Sigmoid colon (tissue), 7 donors: Measurements from ENCODE around the gene TEX52. TPM values are rescaled to one million over a fixed set of nuclear protein-coding genes. Genes with fewer than 3 reads are reported as not detected.

Experiments
- DNase-seq: peaks from one replicate; pipeline ENCODE4 v3.0.0-alpha.2; 2019
- H3K27ac ChIP-seq, 4 donors: fragments of 200-600 bp; sonication (generic); one replicate each; pipeline ENCODE4 v1.5.1; 2016 to 2019; ENCODE audit warnings: mild to moderate bottlenecking in 1 of 4
- H3K27me3 ChIP-seq, 3 donors: fragments of 200-600 bp; sonication (generic); one replicate each; pipeline ENCODE4 v1.5.1; 2019; ENCODE audit warnings: mild to moderate bottlenecking in 1 of 3
- H3K36me3 ChIP-seq, 4 donors: fragments of 200-600 bp; sonication (generic); one replicate each; pipeline ENCODE4 v1.5.1; 2016 to 2019
- H3K4me1 ChIP-seq, 4 donors: fragments of 200-600 bp; sonication (generic); one replicate each; pipeline ENCODE4 v1.5.1; 2017 to 2019
- H3K4me3 ChIP-seq, 4 donors: fragments of 200-600 bp; sonication (generic); one replicate each; pipeline ENCODE4 v1.5.1; 2017 to 2019; ENCODE audit warnings: mild to moderate bottlenecking in 2 of 4, moderate library complexity in 1 of 4
- H3K9me3 ChIP-seq, 4 donors: fragments of 200-600 bp in 3 of 4; sonication (generic) in 3 of 4; one replicate each; pipeline versions ENCODE4 v1.5.1 to v1.6.1; 2013 to 2019
- EP300 ChIP-seq, 4 donors: sonication (generic); formaldehyde crosslinking; IDR thresholded peaks; one replicate each; pipeline ENCODE4 v1.6.1; 2017; ENCODE audit warnings: antibody characterized with exemption in 4 of 4
- POLR2A ChIP-seq, 2 donors: fragments of 450-650 bp; IDR thresholded peaks; one replicate each; pipeline ENCODE4 v1.6.1; 2016; ENCODE audit warnings: antibody characterized with exemption in 2 of 2, mild to moderate bottlenecking in 2 of 2, moderate library complexity in 2 of 2
- POLR2AphosphoS5 ChIP-seq, 4 donors: sonication (generic); formaldehyde crosslinking; IDR thresholded peaks; one replicate each; pipeline ENCODE4 v1.6.1; 2017; ENCODE audit warnings: antibody characterized with exemption in 4 of 4
- WGBS, 2 donors: extraction: QIAGEN DNeasy Blood & Tissue Kit; methylation state at CpG; one replicate each; pipeline ENCODE4 v1.1.7; 2013; 5-methylcytosine and 5-hydroxymethylcytosine counted together
- intact Hi-C: fragments of 100-400 bp; cut with DNase I; formaldehyde crosslinking; loops from one replicate; pipeline ENCODE4 v1.15.1; 2023
- polyA plus RNA-seq, 3 donors: library from polyadenylated mRNA; stranded (reverse); fragments of 200-250 nt; gene quantifications; one replicate each; pipeline ENCODE4 v1.2.3, GENCODE V29; 2013
- total RNA-seq, 4 donors: library from RNA; depleted of rRNA; stranded (reverse); fragments of >200 nt; gene quantifications; one replicate each; pipeline ENCODE4 v1.1.0, GENCODE V29; 2016
- TF ChIP-seq, protein P1 (sequence below), 4 experiments: fragments of 450-650 bp in 3 of 4; fragments of 200-600 bp in 1 of 4; IDR thresholded peaks; one replicate each; pipeline ENCODE4 v1.5.1; 2016 to 2019; ENCODE audit warnings: antibody characterized with exemption in 4 of 4, mild to moderate bottlenecking in 3 of 4, moderate library complexity in 2 of 4
- donor health status: healthy with polysubstance abuse.
- donor health status: Bipolar disorder and iron deficiency.
- donor health status: healthy.

The TEX52 gene
- total and polyA plus RNA-seq, 7 donors: not detected

DNA sequence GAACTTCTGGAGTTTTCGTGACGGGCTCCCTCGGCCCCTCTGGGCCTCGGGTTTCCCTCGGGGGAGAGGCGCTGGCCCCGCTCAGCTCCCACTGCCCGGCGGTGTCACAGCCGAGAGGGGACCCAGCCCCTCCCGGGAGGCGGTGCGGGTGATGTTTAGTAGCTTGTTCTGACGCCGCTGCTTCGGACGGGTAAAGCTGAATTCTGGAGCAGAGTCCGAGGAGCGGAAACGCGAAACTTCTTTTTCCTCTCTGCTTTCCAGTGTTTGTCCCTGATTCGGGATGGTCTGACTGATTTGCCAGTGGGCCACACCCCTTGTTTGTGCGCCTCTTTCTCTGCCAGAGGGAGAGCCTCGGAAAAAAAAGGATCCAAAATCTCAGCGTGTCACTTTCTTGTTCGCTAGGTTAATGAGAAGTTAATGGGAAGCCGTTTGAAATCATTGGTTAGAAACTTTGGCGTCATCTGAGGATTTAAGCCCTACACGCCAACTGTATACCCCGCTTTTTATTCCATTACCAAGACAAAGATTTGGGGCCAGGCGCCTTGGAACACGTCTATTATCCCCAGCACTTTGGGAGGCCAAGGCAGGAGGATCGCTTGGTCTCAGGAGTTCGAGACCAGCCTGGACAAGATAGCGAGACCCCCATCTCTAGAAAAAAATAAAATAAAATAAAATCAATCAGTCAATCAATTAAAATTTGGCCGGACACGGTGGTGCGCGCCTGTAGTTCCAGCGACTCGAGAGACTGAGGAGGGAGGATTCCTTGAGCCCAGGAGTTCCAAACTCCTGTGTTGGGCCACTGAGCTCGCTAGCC, 34.6 kb upstream of the TEX52 start:
- Histone ChIP-seq H3K4me1 (peaks cover 0 to 52% (median 48%) of the 10 kb centered on the region in 4 donors), H3K4me3 (peak overlapping the region; percentile 60 to 96 (median 66)), H3K36me3 (no peaks in the 10 kb centered on the region), H3K9me3 (no peaks in the 10 kb centered on the region), H3K27ac (peak overlapping the region; percentile 87 to 100 (median 94)), H3K27me3 (no peaks in the 10 kb centered on the region)
- intact Hi-C loops: loop anchor here (5.0 kb wide), 1 partner anchor 79 kb away; the partner anchor contains the start of gene ITFG2
- 23 to 26% methylated on average over 42 of the region's 42 CpGs for WGBS, 2 donors
- peak; percentile 84 for DNase-seq
- TF ChIP-seq, protein P1, sequence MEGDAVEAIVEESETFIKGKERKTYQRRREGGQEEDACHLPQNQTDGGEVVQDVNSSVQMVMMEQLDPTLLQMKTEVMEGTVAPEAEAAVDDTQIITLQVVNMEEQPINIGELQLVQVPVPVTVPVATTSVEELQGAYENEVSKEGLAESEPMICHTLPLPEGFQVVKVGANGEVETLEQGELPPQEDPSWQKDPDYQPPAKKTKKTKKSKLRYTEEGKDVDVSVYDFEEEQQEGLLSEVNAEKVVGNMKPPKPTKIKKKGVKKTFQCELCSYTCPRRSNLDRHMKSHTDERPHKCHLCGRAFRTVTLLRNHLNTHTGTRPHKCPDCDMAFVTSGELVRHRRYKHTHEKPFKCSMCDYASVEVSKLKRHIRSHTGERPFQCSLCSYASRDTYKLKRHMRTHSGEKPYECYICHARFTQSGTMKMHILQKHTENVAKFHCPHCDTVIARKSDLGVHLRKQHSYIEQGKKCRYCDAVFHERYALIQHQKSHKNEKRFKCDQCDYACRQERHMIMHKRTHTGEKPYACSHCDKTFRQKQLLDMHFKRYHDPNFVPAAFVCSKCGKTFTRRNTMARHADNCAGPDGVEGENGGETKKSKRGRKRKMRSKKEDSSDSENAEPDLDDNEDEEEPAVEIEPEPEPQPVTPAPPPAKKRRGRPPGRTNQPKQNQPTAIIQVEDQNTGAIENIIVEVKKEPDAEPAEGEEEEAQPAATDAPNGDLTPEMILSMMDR (IDR thresholded peaks at IDR 0.05): no peak
- TF ChIP-seq POLR2A (IDR thresholded peaks at IDR 0.05) (no peak), POLR2AphosphoS5 (IDR thresholded peaks at IDR 0.05) (no peak), EP300 (IDR thresholded peaks at IDR 0.05) (no peak)

DNA sequence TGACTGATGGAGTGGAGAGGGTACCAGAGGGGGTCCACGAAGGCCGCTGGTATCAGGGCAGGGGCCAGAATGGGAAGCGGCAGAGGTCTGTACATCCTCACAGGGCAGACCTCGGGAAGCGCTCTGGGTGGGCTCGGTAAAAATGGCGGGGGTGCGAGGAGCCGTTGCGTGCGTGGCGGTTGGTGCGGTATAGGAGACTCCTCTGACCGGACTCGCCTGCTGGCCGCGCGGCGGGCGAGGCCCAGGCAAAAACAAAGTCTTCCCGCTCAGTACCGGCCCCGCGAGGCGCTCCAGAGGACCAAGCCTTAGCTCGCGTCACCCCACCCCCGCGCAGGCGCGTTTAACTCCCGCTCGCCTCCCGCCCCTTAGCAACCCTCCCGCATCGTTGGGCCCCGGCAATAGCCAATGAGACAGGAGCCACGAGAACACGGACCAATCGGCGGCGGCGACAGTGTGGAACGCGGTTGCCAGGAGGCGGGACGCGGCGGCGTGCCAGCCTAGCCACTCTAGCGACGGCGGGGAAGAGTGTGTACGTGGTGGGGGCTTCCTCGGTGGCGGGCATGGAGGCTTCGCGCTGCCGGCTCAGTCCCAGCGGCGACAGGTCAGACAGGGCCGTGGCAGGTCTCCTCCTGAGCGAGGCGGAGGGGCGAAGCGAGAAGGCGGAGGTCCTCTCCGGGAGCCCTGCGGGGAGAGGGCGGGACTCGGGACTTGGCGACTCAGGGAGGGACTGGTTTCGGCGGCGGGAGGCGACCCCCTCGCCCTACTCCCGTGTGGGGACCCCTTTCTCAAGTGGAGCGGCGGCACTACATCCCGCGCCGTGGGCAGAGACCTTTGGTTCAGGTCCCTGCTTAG, 33.8 kb upstream of the TEX52 start, which contains the start of gene TULP3:
TULP3 (plus strand) TSS at position 504 of the 852 bp plus-strand sequence; CDS start at position 561, 57 bp downstream.
- H3K9me3 ChIP-seq: no peaks in the 10 kb centered on the region
- 0 to 1% methylated on average over 83 of the region's 83 CpGs for WGBS, 2 donors
- H3K27me3 ChIP-seq: no peaks in the 10 kb centered on the region
- TF ChIP-seq POLR2A (IDR thresholded peaks at IDR 0.05): peak; percentile 82 to 88
- TF ChIP-seq POLR2AphosphoS5 (IDR thresholded peaks at IDR 0.05): peak; percentile 95 to 99 (median 98)
- no peak for TF ChIP-seq EP300 (IDR thresholded peaks at IDR 0.05)
- H3K4me3 ChIP-seq: peak within 1 kb of the TSS; percentile 60 to 96 (median 66)
- peak within 1 kb of the TSS; percentile 87 to 100 (median 94) for H3K27ac ChIP-seq
- H3K4me1 ChIP-seq: peaks cover 0 to 44% (median 40%) of the 10 kb centered on the region in 4 donors
- peak; percentile 100 for DNase-seq
- intact Hi-C loops: loop anchor here (5.0 kb wide), 1 partner anchor 78 kb away; the partner anchor contains the start of gene ITFG2
- no peaks in the 10 kb centered on the region for H3K36me3 ChIP-seq

DNA sequence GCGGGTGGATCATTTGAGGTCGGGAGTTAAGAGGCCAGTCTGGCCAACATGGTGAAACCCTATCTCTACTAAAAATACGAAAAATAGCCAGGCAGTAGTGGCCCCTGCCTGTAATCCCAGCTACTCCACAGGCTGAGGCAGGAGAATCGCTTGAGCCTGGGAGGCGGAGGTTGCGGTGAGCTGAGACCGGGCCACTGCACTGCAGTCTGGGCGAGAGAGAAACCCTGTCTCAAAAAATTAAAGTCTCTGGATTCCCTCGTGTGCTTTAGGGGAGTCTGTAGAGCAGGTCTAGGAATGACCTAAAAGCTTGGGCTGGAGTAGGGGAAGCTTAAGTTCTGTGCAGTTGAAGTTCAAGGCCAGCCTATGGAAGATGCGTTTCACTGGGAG, 33.2 kb upstream of the TEX52 start:
- peak overlapping the region; percentile 60 to 96 (median 66) for H3K4me3 ChIP-seq
- H3K27ac ChIP-seq: peak overlapping the region; percentile 87 to 100 (median 94)
- H3K4me1 ChIP-seq: peaks cover 0 to 38% (median 34%) of the 10 kb centered on the region in 4 donors
- H3K36me3 ChIP-seq: no peaks in the 10 kb centered on the region
- H3K9me3 ChIP-seq: no peaks in the 10 kb centered on the region
- TF ChIP-seq, protein P1 (IDR thresholded peaks at IDR 0.05): no peak
- TF ChIP-seq POLR2AphosphoS5 (IDR thresholded peaks at IDR 0.05) (no peak), EP300 (IDR thresholded peaks at IDR 0.05) (no peak), POLR2A (IDR thresholded peaks at IDR 0.05) (no peak)
- 75% methylated on average over 10 of the region's 10 CpGs for WGBS, 2 donors
- no peak for DNase-seq
- H3K27me3 ChIP-seq: no peaks in the 10 kb centered on the region
- intact Hi-C loops: loop anchor here (5.0 kb wide), 1 partner anchor 78 kb away; the partner anchor contains the start of gene ITFG2

DNA sequence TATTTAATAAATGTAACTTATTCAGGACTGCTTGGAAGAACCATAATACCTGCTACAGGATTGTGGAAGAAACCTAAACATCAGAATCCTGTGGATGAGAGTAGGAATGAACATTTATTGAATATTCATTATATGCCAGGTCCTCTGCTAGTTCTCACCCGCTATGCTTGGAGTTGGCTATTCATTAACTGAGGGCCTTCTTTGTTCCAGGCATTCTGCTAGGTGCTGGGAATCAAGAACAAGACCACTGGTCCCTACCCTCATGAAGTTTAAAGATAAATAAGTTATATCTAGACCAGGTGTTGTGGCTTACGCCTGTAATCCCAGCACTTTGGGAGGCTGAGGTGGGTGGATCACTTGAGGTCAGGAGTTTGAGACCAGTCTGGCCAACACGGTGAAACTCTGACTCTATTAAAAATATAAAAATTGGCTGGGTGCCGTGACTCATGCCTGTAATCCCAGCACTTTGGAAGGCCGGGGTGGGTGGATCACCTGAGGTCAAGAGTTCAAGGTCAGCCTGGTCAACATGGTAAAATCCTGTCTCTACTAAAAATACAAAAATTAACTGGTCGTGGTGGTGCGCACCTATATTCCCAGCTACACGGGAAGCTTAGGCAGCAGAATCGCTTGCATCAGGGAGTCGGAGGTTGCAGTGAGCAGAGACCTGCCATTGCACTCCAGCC, 30.1 kb upstream of the TEX52 start:
- no peak overlapping the region for H3K27ac ChIP-seq
- H3K4me1 ChIP-seq: peaks cover 0 to 13% (median 8%) of the 10 kb centered on the region in 4 donors
- H3K9me3 ChIP-seq: no peaks in the 10 kb centered on the region
- DNase-seq: no peak
- no peaks in the 10 kb centered on the region for H3K36me3 ChIP-seq
- H3K4me3 ChIP-seq: no peak overlapping the region
- H3K27me3 ChIP-seq: no peaks in the 10 kb centered on the region
- WGBS, 2 donors: 78 to 93% methylated on average over 10 of the region's 10 CpGs
- TF ChIP-seq EP300 (IDR thresholded peaks at IDR 0.05) (no peak), POLR2AphosphoS5 (IDR thresholded peaks at IDR 0.05) (no peak)
- intact Hi-C loops: no loop called here

DNA sequence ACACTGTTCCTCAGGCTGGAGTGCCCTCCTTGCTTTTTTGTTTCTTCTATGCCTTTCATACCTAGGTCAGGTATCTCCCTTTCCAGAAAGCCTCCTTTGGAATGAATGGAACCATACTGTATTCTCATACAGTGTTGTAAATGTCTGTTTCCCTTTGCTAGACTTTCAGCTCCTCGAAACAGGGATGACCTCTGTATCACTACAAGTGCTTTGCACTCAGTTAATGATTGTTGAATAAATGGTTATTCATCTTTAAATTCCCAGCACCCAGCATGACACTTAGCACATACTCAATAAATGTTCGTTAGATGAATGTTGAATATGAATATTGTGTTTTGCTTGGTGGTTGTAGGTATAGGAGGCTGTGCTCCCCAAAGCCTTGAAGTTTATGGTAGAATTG, 28.0 kb upstream of the TEX52 start:
- DNase-seq: no peak

More for the DNA sequence above, 28.0 kb upstream of the TEX52 start:
- H3K4me1 ChIP-seq: peaks cover 0 to 2% (median 0%) of the 10 kb centered on the region in 4 donors
- no peaks in the 10 kb centered on the region for H3K27me3 ChIP-seq
- no peak overlapping the region for H3K27ac ChIP-seq
- H3K36me3 ChIP-seq: no peaks in the 10 kb centered on the region
- H3K9me3 ChIP-seq: no peaks in the 10 kb centered on the region
- TF ChIP-seq, protein P1 (IDR thresholded peaks at IDR 0.05): no peak
- TF ChIP-seq EP300 (IDR thresholded peaks at IDR 0.05): no peak
- TF ChIP-seq POLR2AphosphoS5 (IDR thresholded peaks at IDR 0.05): no peak
- no peak for TF ChIP-seq POLR2A (IDR thresholded peaks at IDR 0.05)
- no peak overlapping the region for H3K4me3 ChIP-seq
- intact Hi-C loops: no loop called here
- 58 to 88% methylated on average over 2 of the region's 2 CpGs for WGBS, 2 donors
